GM18502 (cell line): Measurements from ENCODE around the gene DPP10.
"Not testable (repeated sequence)": the region's sequence is repeated elsewhere in the genome, so short reads cannot be mapped to it uniquely, and the experiment has no call there.

ENCODE experiments used
- ATAC-seq: cut with Tn5 transposase; IDR thresholded peaks from one replicate; pipeline ENCODE4 v1.9.1; 2021; ENCODE audit warnings: mild to moderate bottlenecking; ENCODE audit not compliant: unreplicated experiment, poor library complexity

Gene DPP10

GRCh38 chr2:114699423-114699944, 257.0 kb downstream of the DPP10 start:
- no peak for ATAC-seq

GRCh38 chr2:114700440-114700839, 258.0 kb downstream of the DPP10 start:
- no peak for ATAC-seq

DNA sequence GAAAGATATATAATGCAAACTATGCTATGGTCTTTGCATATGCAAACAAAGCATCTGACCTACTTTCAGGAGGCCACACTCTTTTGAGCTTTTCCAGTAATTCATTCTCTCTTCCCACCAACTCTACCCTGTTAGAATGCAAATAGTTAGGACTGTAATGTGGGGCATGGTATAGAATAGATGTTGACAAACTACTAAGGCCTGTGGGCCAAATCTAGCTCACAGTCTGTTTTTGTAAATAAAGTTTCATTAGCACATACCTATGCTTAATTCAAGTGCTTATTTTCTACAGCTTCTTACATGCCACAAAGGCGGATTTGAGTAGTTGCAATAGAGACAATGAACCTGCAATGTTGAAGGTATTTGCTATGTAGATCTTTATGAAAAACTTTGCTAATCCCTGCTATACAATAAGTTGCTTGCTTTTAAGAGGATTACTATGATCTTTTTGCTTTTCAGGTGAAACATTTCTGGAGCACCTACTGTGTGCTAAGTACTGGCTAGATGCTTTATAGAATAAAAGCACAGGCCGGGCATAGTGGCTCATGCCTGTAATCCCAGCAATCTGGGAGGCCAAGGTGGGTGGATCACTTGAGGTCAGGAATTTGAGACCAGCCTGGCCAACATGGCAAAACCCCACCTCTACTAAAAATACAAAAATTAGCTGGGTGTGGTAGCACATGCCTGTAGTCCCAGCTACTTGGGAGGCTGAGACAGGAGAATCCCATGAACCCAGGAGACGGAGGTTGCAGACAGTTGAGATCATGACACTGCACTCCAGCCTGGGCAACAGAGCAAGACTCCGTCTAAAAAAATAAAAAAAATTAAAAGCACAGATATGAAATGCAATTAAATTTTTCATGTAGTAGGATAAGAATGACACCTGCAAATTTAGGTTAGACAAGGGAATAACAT, 267.8 kb downstream of the DPP10 start:
- ATAC-seq: no peak

DNA sequence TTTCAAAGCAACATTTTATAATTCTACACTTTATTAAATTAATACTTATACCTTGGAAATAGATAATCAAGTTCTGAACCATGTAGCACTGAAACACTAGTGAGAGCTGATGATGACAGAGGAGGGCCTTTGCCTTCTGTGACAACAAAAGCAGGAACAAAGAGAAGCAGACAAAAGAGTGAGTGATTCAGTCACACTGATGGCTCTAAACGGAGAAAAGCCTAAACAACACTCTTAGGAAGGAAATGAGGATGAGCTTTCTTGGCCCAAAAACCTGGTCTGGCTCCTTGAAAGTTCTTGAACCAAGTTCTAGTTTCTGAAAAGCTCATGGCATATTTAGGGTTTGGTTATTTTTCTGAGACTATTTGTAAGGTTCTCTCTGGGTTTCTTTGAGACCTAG, 271.9 kb downstream of the DPP10 start:
- ATAC-seq: no peak

- ATAC-seq: no peak
Measured at GRCh38 chr2:114717049-114717448, 274.6 kb downstream of the DPP10 start.

GRCh38 chr2:114724454-114724853, 282.0 kb downstream of the DPP10 start:
- ATAC-seq: no peak

- ATAC-seq: no peak
Measured at GRCh38 chr2:114727012-114727411, 284.6 kb downstream of the DPP10 start.

GRCh38 chr2:114728372-114728771, 285.9 kb downstream of the DPP10 start:
- ATAC-seq: no peak

GRCh38 chr2:114729026-114729425, 286.6 kb downstream of the DPP10 start:
- no peak for ATAC-seq

DNA sequence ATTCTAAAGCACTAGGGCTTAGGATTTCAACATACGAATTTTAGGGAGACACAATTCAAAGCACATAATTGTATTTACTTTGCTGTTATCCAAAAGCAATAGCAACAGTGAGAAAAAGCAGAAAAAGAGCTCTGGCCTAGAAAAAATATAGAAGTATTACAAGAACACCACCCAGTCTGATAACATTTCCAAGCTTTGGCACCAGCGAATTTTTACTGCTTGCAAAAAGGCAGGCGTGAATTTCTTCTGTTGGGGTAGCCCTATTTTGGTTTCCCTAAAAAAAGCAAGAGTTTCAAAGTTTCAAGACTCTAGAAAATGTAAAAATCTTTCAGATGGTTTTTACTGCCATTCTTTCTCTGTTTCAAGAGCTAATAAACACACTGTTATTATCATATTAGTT, 292.7 kb downstream of the DPP10 start:
- no peak for ATAC-seq

- no peak for ATAC-seq
Measured at GRCh38 chr2:114742245-114742644, 299.8 kb downstream of the DPP10 start.

- ATAC-seq: no peak
Measured at GRCh38 chr2:114745700-114746099, 303.3 kb downstream of the DPP10 start.

DNA sequence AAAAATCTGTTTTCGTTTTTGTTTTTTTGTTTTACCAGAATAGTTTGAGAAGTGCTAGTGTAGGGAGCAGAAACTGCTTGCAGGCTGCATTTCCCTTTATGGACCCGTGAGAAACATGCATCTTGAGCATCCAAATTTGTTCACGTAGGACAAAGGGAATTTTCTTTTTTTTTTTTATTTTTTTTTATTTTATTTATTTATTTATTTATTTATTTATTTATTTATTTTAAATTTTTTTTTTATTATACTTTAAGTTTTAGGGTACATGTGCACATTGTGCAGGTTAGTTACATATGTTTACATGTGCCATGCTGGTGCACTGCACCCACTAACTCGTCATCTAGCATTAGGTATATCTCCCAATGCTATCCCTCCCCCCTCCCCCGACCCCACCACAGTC, 305.7 kb downstream of the DPP10 start:
- not testable (repeated sequence) for ATAC-seq

DNA sequence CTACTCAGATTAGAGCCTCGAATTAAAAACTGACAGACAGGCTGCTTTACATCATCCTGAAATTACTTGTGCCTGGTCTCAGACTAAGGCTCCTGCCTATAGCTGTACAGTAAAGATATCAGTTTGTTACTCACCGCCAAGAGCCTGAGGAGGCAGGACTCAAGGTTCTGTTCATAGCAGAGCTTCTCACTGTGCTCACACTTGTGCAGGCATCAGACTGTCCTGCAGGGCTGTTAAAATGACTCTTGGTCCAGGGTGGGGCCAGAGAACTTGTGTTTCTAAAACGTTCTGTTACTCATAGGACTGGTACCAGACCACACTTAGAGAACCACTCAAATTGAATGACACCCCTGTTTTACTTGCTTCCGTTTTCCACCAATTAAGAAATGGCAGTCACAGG, 310.0 kb downstream of the DPP10 start:
- ATAC-seq: no peak

GRCh38 chr2:114753145-114753544, 310.7 kb downstream of the DPP10 start:
- no peak for ATAC-seq

GRCh38 chr2:114754907-114755563, 312.6 kb downstream of the DPP10 start:
- ATAC-seq: no peak

DNA sequence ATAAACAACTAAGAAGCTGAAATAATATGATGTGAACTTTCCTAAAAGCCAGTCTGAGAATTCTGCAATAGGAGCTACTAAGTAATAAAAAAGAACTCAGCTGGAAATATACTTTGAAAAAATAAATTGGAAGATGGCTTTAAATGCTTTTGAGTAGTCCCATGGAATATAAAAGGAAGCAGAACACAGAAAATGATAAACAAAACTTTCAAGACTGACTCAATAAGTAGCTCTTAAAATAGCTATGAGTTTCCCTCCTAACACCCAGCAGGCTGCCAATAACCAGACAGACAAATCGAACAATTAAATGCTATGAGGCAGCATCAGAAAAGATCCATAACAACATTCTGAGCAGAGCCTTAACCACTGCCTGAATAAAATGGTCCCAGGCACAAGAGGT, 319.9 kb downstream of the DPP10 start:
- ATAC-seq: no peak

- no peak for ATAC-seq
Measured at GRCh38 chr2:114762986-114763385, 320.5 kb downstream of the DPP10 start.

- ATAC-seq: no peak
Measured at GRCh38 chr2:114769110-114769509, 326.7 kb downstream of the DPP10 start.

- no peak for ATAC-seq
Measured at GRCh38 chr2:114769991-114770390, 327.6 kb downstream of the DPP10 start.

DNA sequence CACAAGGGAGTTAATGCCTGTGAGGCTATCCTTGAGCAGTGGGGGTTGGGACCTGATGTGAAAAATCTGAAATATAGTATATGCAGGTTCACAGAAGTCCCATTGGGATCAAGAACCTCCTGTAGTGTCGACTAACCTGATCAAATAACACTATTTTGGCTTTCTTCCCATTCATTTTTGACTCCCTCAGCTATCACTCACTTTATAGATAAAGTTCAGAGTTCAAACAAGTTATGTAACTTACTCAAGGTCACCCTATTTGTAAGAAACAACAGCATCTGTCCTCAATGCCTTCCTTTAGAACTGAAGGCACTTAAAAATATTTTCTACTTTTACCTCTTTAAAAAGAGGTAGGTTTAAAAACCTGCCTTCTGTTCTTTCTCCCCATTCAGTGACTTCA, 341.6 kb downstream of the DPP10 start:
- no peak for ATAC-seq
